WTC11 (cell line): ENCODE data around the gene CACNA1B. TPM values are rescaled to one million over a fixed set of nuclear protein-coding genes. Genes with fewer than 3 reads are reported as not detected.

Source experiments
- ATAC-seq: fragments of 200-7000 bp; cut with Tn5 transposase; 2 replicates; pipeline ENCODE4 v1.10.0; 2021; ENCODE audit warnings: mild to moderate bottlenecking, moderate library complexity
- CTCF ChIA-PET: fragments of 300-600 bp; sonication (Branson Sonifier 250); formaldehyde crosslinking; loops from one replicate; lab custom pipeline; 2021; ENCODE audit warnings: antibody characterized with exemption; lab: Charles Lee
- POLR2A ChIA-PET: fragments of 350-600 bp; sonication (Branson Sonifier 250); formaldehyde crosslinking; loops from one replicate; lab custom pipeline; 2021; ENCODE audit warnings: antibody characterized with exemption; lab: Charles Lee
- DNase-seq: peaks from one replicate; pipeline ENCODE4 v3.0.0; 2021; ENCODE audit warnings: low spot score
- H3K27ac Mint-ChIP-seq: 2 replicates; pipeline ENCODE4 v1.8.0; 2021; ENCODE audit warnings: mixed read lengths
- H3K27me3 Mint-ChIP-seq: 2 replicates; pipeline ENCODE4 v1.8.0; 2021; ENCODE audit warnings: low read depth, mild to moderate bottlenecking, moderate library complexity, mixed read lengths
- H3K36me3 Mint-ChIP-seq: 2 replicates; pipeline ENCODE4 v1.8.0; 2021; ENCODE audit warnings: mixed read lengths
- H3K4me1 Mint-ChIP-seq: 2 replicates; pipeline ENCODE4 v1.8.0; 2022; ENCODE audit warnings: mixed read lengths
- H3K4me3 Mint-ChIP-seq: 2 replicates; pipeline ENCODE4 v1.8.0; 2021; ENCODE audit warnings: mild to moderate bottlenecking, moderate library complexity, mixed read lengths
- H3K9me3 Mint-ChIP-seq: 2 replicates; pipeline ENCODE4 v1.8.0; 2021; ENCODE audit warnings: mixed read lengths
- GABPB1 ChIP-seq: sonication (generic); formaldehyde crosslinking; IDR thresholded peaks from 2 replicates; pipeline ENCODE4 v1.8.1; 2023; ENCODE audit warnings: mild to moderate bottlenecking, missing genetic modification reagents
- IRF2 ChIP-seq: sonication (generic); formaldehyde crosslinking; IDR thresholded peaks from 2 replicates; pipeline ENCODE4 v1.8.0; 2022; ENCODE audit warnings: low read depth, missing genetic modification reagents, borderline replicate concordance
- NFE2L1 ChIP-seq: sonication (generic); formaldehyde crosslinking; IDR thresholded peaks from 2 replicates; pipeline ENCODE4 v1.8.1; 2023; ENCODE audit warnings: missing genetic modification reagents
- PRRX2 ChIP-seq: fragments of 250-450 bp; sonication (Bioruptor Pico); IDR thresholded peaks from 2 replicates; pipeline ENCODE4 v1.8.0; 2021; ENCODE audit warnings: mild to moderate bottlenecking
- RELA ChIP-seq: sonication (generic); formaldehyde crosslinking; IDR thresholded peaks from 2 replicates; pipeline ENCODE4 v1.8.1; 2022; ENCODE audit warnings: missing genetic modification reagents, mild to moderate bottlenecking, borderline replicate concordance
- TEAD1 ChIP-seq: sonication (generic); formaldehyde crosslinking; IDR thresholded peaks from 2 replicates; pipeline ENCODE4 v1.8.0; 2022; ENCODE audit warnings: mild to moderate bottlenecking, missing genetic modification reagents
- TEAD4 ChIP-seq: sonication (generic); formaldehyde crosslinking; IDR thresholded peaks from 2 replicates; pipeline ENCODE4 v1.8.0; 2022; ENCODE audit warnings: mild to moderate bottlenecking, missing genetic modification reagents
- total RNA-seq: library from RNA; stranded (reverse); gene quantifications from 3 replicates; pipeline ENCODE4 v1.2.3, GENCODE V29; 2021
- TF ChIP-seq, protein P1 (sequence below): sonication (generic); formaldehyde crosslinking; IDR thresholded peaks from 2 replicates; pipeline ENCODE4 v1.8.0; 2022; ENCODE audit warnings: mild to moderate bottlenecking, missing genetic modification reagents
- TF ChIP-seq, protein P2 (sequence below): sonication (generic); formaldehyde crosslinking; IDR thresholded peaks from 2 replicates; pipeline ENCODE4 v1.8.0; 2022; ENCODE audit warnings: mild to moderate bottlenecking, missing genetic modification reagents
- TF ChIP-seq, protein P3 (sequence below): sonication (generic); formaldehyde crosslinking; conservative IDR thresholded peaks from 2 replicates; pipeline ENCODE4 v1.8.1; 2022; ENCODE audit warnings: mild to moderate bottlenecking, missing genetic modification reagents
- TF ChIP-seq, protein P4 (sequence below): sonication (generic); formaldehyde crosslinking; IDR thresholded peaks from 2 replicates; pipeline ENCODE4 v1.8.1; 2023; ENCODE audit warnings: mild to moderate bottlenecking, missing genetic modification reagents, borderline replicate concordance
- TF ChIP-seq, protein P5 (sequence below): sonication (generic); formaldehyde crosslinking; IDR thresholded peaks from 2 replicates; pipeline ENCODE4 v1.8.1; 2023; ENCODE audit warnings: mild to moderate bottlenecking, missing genetic modification reagents
- TF ChIP-seq, protein P6 (sequence below): sonication (generic); formaldehyde crosslinking; IDR thresholded peaks from 2 replicates; pipeline ENCODE4 v1.8.1; 2022; ENCODE audit warnings: missing genetic modification reagents, borderline replicate concordance
- TF ChIP-seq, protein P7 (sequence below): sonication (generic); formaldehyde crosslinking; IDR thresholded peaks from 2 replicates; pipeline ENCODE4 v1.8.0; 2023; ENCODE audit warnings: missing genetic modification reagents
- TF ChIP-seq, protein P8 (sequence below): fragments of 250-450 bp; sonication (Bioruptor Pico); IDR thresholded peaks from 2 replicates; pipeline ENCODE4 v1.9.0; 2021; ENCODE audit warnings: mild to moderate bottlenecking
- TF ChIP-seq, protein P9 (sequence below): sonication (generic); formaldehyde crosslinking; conservative IDR thresholded peaks from 2 replicates; pipeline ENCODE4 v1.8.1; 2023; ENCODE audit warnings: mild to moderate bottlenecking, low read depth, missing genetic modification reagents, moderate library complexity

CACNA1B gene
- total RNA-seq, 1 experiment from 2014 or later, result 8.4 TPM

DNA sequence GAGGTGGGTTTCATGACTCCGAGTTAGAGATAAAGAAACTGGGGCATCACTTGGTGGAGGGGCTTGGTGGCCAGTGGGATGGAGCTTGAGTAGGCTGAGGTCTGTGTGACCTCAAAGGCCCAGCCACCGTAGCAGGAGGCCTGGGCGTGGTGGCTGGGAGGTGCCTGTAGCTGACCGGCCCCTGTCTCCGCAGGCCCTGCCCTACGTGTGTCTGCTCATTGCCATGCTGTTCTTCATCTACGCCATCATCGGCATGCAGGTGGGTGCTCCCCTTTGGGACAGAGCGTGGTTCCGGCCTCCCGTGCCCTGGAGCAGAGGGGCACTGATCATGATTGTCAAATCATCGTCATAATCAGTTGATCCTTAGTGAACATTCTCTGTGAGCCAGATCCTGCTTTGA is 196.2 kb downstream of the CACNA1B start:
- ChIA-PET CTCF (no interaction called here), POLR2A (no interaction called here)
- DNase-seq (no peak), ATAC-seq (no peak)
- H3K4me1 Mint-ChIP-seq, result peaks cover 41% of the 10 kb centered on the region
- no peak overlapping the region for H3K4me3 Mint-ChIP-seq
- TF ChIP-seq, protein P1, sequence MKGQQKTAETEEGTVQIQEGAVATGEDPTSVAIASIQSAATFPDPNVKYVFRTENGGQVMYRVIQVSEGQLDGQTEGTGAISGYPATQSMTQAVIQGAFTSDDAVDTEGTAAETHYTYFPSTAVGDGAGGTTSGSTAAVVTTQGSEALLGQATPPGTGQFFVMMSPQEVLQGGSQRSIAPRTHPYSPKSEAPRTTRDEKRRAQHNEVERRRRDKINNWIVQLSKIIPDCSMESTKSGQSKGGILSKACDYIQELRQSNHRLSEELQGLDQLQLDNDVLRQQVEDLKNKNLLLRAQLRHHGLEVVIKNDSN (CRISPR knock-in tag), result no peak
- no peaks in the 10 kb centered on the region; the same call in 1 of the 2 replicates for H3K27me3 Mint-ChIP-seq
- H3K27ac Mint-ChIP-seq, result no peak overlapping the region
- H3K9me3 Mint-ChIP-seq, result peaks cover under 1% of the 10 kb centered on the region; the same call in 1 of the 2 replicates
- peaks cover 13% of the 10 kb centered on the region for H3K36me3 Mint-ChIP-seq

DNA sequence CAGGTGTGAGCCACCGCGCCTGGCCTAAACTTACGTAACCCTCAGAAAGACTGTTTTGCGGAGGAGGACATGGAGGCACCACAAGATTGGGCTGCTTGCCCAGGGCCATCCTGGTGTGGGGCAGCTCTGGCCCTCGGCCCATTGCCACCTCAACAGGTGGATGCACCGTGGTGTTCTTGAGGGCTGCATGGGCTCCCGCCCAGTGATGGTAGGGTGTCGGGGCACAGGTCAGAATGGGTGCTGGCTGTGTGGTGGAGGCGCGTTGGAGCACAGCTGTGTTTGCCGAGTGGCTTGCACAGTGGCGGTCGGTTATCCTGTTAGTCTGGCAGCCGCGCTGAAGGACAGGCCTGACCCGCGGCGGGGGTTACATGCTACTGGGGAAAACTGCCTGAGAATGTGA is 196.9 kb downstream of the CACNA1B start:
- no peak for DNase-seq
- CTCF ChIA-PET, result no interaction called here
- TF ChIP-seq, protein P1 (CRISPR knock-in tag), result no peak
- TF ChIP-seq GABPB1 (CRISPR knock-in tag) (no peak), NFE2L1 (CRISPR knock-in tag) (no peak), RELA (CRISPR knock-in tag) (no peak), TEAD4 (no peak), IRF2 (CRISPR knock-in tag) (no peak), TEAD1 (CRISPR knock-in tag) (no peak), PRRX2 (no peak)
- TF ChIP-seq, protein P2, sequence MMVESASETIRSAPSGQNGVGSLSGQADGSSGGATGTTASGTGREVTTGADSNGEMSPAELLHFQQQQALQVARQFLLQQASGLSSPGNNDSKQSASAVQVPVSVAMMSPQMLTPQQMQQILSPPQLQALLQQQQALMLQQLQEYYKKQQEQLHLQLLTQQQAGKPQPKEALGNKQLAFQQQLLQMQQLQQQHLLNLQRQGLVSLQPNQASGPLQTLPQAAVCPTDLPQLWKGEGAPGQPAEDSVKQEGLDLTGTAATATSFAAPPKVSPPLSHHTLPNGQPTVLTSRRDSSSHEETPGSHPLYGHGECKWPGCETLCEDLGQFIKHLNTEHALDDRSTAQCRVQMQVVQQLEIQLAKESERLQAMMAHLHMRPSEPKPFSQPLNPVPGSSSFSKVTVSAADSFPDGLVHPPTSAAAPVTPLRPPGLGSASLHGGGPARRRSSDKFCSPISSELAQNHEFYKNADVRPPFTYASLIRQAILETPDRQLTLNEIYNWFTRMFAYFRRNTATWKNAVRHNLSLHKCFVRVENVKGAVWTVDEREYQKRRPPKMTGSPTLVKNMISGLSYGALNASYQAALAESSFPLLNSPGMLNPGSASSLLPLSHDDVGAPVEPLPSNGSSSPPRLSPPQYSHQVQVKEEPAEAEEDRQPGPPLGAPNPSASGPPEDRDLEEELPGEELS (CRISPR knock-in tag), result no peak
- TF ChIP-seq, protein P3, sequence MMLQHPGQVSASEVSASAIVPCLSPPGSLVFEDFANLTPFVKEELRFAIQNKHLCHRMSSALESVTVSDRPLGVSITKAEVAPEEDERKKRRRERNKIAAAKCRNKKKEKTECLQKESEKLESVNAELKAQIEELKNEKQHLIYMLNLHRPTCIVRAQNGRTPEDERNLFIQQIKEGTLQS (CRISPR knock-in tag), result no peak
- TF ChIP-seq, protein P4, sequence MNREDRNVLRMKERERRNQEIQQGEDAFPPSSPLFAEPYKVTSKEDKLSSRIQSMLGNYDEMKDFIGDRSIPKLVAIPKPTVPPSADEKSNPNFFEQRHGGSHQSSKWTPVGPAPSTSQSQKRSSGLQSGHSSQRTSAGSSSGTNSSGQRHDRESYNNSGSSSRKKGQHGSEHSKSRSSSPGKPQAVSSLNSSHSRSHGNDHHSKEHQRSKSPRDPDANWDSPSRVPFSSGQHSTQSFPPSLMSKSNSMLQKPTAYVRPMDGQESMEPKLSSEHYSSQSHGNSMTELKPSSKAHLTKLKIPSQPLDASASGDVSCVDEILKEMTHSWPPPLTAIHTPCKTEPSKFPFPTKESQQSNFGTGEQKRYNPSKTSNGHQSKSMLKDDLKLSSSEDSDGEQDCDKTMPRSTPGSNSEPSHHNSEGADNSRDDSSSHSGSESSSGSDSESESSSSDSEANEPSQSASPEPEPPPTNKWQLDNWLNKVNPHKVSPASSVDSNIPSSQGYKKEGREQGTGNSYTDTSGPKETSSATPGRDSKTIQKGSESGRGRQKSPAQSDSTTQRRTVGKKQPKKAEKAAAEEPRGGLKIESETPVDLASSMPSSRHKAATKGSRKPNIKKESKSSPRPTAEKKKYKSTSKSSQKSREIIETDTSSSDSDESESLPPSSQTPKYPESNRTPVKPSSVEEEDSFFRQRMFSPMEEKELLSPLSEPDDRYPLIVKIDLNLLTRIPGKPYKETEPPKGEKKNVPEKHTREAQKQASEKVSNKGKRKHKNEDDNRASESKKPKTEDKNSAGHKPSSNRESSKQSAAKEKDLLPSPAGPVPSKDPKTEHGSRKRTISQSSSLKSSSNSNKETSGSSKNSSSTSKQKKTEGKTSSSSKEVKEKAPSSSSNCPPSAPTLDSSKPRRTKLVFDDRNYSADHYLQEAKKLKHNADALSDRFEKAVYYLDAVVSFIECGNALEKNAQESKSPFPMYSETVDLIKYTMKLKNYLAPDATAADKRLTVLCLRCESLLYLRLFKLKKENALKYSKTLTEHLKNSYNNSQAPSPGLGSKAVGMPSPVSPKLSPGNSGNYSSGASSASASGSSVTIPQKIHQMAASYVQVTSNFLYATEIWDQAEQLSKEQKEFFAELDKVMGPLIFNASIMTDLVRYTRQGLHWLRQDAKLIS (CRISPR knock-in tag), result no peak
- TF ChIP-seq, protein P5, sequence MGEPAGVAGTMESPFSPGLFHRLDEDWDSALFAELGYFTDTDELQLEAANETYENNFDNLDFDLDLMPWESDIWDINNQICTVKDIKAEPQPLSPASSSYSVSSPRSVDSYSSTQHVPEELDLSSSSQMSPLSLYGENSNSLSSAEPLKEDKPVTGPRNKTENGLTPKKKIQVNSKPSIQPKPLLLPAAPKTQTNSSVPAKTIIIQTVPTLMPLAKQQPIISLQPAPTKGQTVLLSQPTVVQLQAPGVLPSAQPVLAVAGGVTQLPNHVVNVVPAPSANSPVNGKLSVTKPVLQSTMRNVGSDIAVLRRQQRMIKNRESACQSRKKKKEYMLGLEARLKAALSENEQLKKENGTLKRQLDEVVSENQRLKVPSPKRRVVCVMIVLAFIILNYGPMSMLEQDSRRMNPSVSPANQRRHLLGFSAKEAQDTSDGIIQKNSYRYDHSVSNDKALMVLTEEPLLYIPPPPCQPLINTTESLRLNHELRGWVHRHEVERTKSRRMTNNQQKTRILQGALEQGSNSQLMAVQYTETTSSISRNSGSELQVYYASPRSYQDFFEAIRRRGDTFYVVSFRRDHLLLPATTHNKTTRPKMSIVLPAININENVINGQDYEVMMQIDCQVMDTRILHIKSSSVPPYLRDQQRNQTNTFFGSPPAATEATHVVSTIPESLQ (CRISPR knock-in tag), result no peak
- TF ChIP-seq, protein P6, sequence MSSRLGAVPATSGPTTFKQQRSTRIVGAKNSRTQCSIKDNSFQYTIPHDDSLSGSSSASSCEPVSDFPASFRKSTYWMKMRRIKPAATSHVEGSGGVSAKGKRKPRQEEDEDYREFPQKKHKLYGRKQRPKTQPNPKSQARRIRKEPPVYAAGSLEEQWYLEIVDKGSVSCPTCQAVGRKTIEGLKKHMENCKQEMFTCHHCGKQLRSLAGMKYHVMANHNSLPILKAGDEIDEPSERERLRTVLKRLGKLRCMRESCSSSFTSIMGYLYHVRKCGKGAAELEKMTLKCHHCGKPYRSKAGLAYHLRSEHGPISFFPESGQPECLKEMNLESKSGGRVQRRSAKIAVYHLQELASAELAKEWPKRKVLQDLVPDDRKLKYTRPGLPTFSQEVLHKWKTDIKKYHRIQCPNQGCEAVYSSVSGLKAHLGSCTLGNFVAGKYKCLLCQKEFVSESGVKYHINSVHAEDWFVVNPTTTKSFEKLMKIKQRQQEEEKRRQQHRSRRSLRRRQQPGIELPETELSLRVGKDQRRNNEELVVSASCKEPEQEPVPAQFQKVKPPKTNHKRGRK (CRISPR knock-in tag), result no peak
- TF ChIP-seq, protein P7, sequence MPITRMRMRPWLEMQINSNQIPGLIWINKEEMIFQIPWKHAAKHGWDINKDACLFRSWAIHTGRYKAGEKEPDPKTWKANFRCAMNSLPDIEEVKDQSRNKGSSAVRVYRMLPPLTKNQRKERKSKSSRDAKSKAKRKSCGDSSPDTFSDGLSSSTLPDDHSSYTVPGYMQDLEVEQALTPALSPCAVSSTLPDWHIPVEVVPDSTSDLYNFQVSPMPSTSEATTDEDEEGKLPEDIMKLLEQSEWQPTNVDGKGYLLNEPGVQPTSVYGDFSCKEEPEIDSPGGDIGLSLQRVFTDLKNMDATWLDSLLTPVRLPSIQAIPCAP (CRISPR knock-in tag), result no peak
- TF ChIP-seq, protein P8, sequence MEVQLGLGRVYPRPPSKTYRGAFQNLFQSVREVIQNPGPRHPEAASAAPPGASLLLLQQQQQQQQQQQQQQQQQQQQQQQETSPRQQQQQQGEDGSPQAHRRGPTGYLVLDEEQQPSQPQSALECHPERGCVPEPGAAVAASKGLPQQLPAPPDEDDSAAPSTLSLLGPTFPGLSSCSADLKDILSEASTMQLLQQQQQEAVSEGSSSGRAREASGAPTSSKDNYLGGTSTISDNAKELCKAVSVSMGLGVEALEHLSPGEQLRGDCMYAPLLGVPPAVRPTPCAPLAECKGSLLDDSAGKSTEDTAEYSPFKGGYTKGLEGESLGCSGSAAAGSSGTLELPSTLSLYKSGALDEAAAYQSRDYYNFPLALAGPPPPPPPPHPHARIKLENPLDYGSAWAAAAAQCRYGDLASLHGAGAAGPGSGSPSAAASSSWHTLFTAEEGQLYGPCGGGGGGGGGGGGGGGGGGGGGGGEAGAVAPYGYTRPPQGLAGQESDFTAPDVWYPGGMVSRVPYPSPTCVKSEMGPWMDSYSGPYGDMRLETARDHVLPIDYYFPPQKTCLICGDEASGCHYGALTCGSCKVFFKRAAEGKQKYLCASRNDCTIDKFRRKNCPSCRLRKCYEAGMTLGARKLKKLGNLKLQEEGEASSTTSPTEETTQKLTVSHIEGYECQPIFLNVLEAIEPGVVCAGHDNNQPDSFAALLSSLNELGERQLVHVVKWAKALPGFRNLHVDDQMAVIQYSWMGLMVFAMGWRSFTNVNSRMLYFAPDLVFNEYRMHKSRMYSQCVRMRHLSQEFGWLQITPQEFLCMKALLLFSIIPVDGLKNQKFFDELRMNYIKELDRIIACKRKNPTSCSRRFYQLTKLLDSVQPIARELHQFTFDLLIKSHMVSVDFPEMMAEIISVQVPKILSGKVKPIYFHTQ, result no peak
- TF ChIP-seq, protein P9, sequence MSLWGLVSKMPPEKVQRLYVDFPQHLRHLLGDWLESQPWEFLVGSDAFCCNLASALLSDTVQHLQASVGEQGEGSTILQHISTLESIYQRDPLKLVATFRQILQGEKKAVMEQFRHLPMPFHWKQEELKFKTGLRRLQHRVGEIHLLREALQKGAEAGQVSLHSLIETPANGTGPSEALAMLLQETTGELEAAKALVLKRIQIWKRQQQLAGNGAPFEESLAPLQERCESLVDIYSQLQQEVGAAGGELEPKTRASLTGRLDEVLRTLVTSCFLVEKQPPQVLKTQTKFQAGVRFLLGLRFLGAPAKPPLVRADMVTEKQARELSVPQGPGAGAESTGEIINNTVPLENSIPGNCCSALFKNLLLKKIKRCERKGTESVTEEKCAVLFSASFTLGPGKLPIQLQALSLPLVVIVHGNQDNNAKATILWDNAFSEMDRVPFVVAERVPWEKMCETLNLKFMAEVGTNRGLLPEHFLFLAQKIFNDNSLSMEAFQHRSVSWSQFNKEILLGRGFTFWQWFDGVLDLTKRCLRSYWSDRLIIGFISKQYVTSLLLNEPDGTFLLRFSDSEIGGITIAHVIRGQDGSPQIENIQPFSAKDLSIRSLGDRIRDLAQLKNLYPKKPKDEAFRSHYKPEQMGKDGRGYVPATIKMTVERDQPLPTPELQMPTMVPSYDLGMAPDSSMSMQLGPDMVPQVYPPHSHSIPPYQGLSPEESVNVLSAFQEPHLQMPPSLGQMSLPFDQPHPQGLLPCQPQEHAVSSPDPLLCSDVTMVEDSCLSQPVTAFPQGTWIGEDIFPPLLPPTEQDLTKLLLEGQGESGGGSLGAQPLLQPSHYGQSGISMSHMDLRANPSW (CRISPR knock-in tag), result no peak

More for the DNA sequence above, 196.9 kb downstream of the CACNA1B start:
- Mint-ChIP-seq H3K4me3 (no peak overlapping the region), H3K27ac (no peak overlapping the region), H3K9me3 (peaks cover 5% of the 10 kb centered on the region), H3K27me3 (no peaks in the 10 kb centered on the region; the same call in 1 of the 2 replicates), H3K4me1 (peaks cover 34% of the 10 kb centered on the region), H3K36me3 (peaks cover 17% of the 10 kb centered on the region)
- POLR2A ChIA-PET, result no interaction called here
- no peak for ATAC-seq
